ENCODE results near the gene PGLYRP2. TPM values are rescaled to one million over a fixed set of nuclear protein-coding genes. Genes with fewer than 3 reads are reported as not detected.
"Not testable (repeated sequence)": the region's sequence is repeated elsewhere in the genome, so short reads cannot be mapped to it uniquely, and the experiment has no call there.

Gene PGLYRP2
- total and polyA plus RNA-seq, 2 donors (not counting 1 experiment from before 2014, with no cell fraction given): not detected

GRCh38 chr19:15476325-15476724, 3.0 kb downstream of the PGLYRP2 start:
- no peaks in the 10 kb centered on the region for H3K9me3 ChIP-seq (ENCODE audit: control insufficient read depth, insufficient read depth, low read depth, low read length)
- no peak overlapping the region for H3K9ac ChIP-seq (ENCODE audit: insufficient read depth, low read length)
- no peak for DNase-seq (ENCODE audit: low read depth in 2 of 2)
- no peaks in the 10 kb centered on the region for H3K36me3 ChIP-seq (ENCODE audit: control insufficient read depth, insufficient read depth, low read length)
- no peaks in the 10 kb centered on the region for H3K79me2 ChIP-seq (ENCODE audit: control insufficient read depth, insufficient read depth, low read length)
- H2AFZ ChIP-seq (ENCODE audit: low read length): no peak overlapping the region
- no peak overlapping the region for H3K27ac ChIP-seq (ENCODE audit: insufficient read depth, low read length)
- no peak overlapping the region for H3K4me2 ChIP-seq (ENCODE audit: extremely low read depth, insufficient read depth, low read length)
- no peaks in the 10 kb centered on the region for H3K4me1 ChIP-seq (ENCODE audit: control insufficient read depth, extremely low read depth, insufficient read depth, low read length)
- no peak for TF ChIP-seq CTCF (conservative IDR thresholded peaks at IDR 0.05 in 1 of 2, IDR thresholded peaks at IDR 0.05 in 1 of 2; ENCODE audit: low read depth in 1 of 2, low read length in 2 of 2)
- no peak for TF ChIP-seq EZH2 (IDR thresholded peaks at IDR 0.05; ENCODE audit: low read length, missing control alignments)
- H4K20me1 ChIP-seq (ENCODE audit: control insufficient read depth, extremely low read depth, insufficient read depth, low read length): no peaks in the 10 kb centered on the region
- no peak overlapping the region for H3K4me3 ChIP-seq (replicated peaks in 1 of 4; ENCODE audit: control extremely low read depth in 1 of 4, insufficient read depth in 1 of 4, low read depth in 3 of 4, low read length in 4 of 4)
- H3K27me3 ChIP-seq (ENCODE audit: control insufficient read depth, insufficient read depth, low read length): no peaks in the 10 kb centered on the region

GRCh38 chr19:15475611-15476010, 3.7 kb downstream of the PGLYRP2 start:
- Histone ChIP-seq H2AFZ (ENCODE audit: low read length) (no peak overlapping the region), H3K27me3 (ENCODE audit: control insufficient read depth, insufficient read depth, low read length) (no peaks in the 10 kb centered on the region)
- TF ChIP-seq EZH2 (IDR thresholded peaks at IDR 0.05; ENCODE audit: low read length, missing control alignments): no peak
- TF ChIP-seq CTCF (conservative IDR thresholded peaks at IDR 0.05 in 1 of 2, IDR thresholded peaks at IDR 0.05 in 1 of 2; ENCODE audit: low read depth in 1 of 2, low read length in 2 of 2): no peak

GRCh38 chr19:15475169-15475568, 4.1 kb downstream of the PGLYRP2 start:
- Histone ChIP-seq H3K27me3 (ENCODE audit: control insufficient read depth, insufficient read depth, low read length) (no peaks in the 10 kb centered on the region), H3K4me1 (ENCODE audit: control insufficient read depth, extremely low read depth, insufficient read depth, low read length) (no peaks in the 10 kb centered on the region), H3K9me3 (ENCODE audit: control insufficient read depth, insufficient read depth, low read depth, low read length) (no peaks in the 10 kb centered on the region), H3K79me2 (ENCODE audit: control insufficient read depth, insufficient read depth, low read length) (no peaks in the 10 kb centered on the region), H2AFZ (ENCODE audit: low read length) (no peak overlapping the region), H3K4me3 (replicated peaks in 1 of 4; ENCODE audit: control extremely low read depth in 1 of 4, insufficient read depth in 1 of 4, low read depth in 3 of 4, low read length in 4 of 4) (no peak overlapping the region), H3K36me3 (ENCODE audit: control insufficient read depth, insufficient read depth, low read length) (no peaks in the 10 kb centered on the region), H4K20me1 (ENCODE audit: control insufficient read depth, extremely low read depth, insufficient read depth, low read length) (no peaks in the 10 kb centered on the region), H3K9ac (ENCODE audit: insufficient read depth, low read length) (no peak overlapping the region), H3K27ac (ENCODE audit: insufficient read depth, low read length) (no peak overlapping the region), H3K4me2 (ENCODE audit: extremely low read depth, insufficient read depth, low read length) (no peak overlapping the region)
- TF ChIP-seq CTCF (conservative IDR thresholded peaks at IDR 0.05 in 1 of 2, IDR thresholded peaks at IDR 0.05 in 1 of 2; ENCODE audit: low read depth in 1 of 2, low read length in 2 of 2) (no peak), EZH2 (IDR thresholded peaks at IDR 0.05; ENCODE audit: low read length, missing control alignments) (no peak)
- no peak for DNase-seq (ENCODE audit: low read depth in 2 of 2)

More at GRCh38 chr19:15475611-15476010, 3.7 kb downstream of the PGLYRP2 start:
- no peak overlapping the region for H3K9ac ChIP-seq (ENCODE audit: insufficient read depth, low read length)
- no peaks in the 10 kb centered on the region for H3K36me3 ChIP-seq (ENCODE audit: control insufficient read depth, insufficient read depth, low read length)
- no peaks in the 10 kb centered on the region for H3K9me3 ChIP-seq (ENCODE audit: control insufficient read depth, insufficient read depth, low read depth, low read length)
- H3K4me1 ChIP-seq (ENCODE audit: control insufficient read depth, extremely low read depth, insufficient read depth, low read length): no peaks in the 10 kb centered on the region
- H4K20me1 ChIP-seq (ENCODE audit: control insufficient read depth, extremely low read depth, insufficient read depth, low read length): no peaks in the 10 kb centered on the region
- H3K79me2 ChIP-seq (ENCODE audit: control insufficient read depth, insufficient read depth, low read length): no peaks in the 10 kb centered on the region
- DNase-seq (ENCODE audit: low read depth in 2 of 2): no peak
- H3K4me2 ChIP-seq (ENCODE audit: extremely low read depth, insufficient read depth, low read length): no peak overlapping the region
- no peak overlapping the region for H3K27ac ChIP-seq (ENCODE audit: insufficient read depth, low read length)
- H3K4me3 ChIP-seq (replicated peaks in 1 of 4; ENCODE audit: control extremely low read depth in 1 of 4, insufficient read depth in 1 of 4, low read depth in 3 of 4, low read length in 4 of 4): no peak overlapping the region

- H3K4me1 ChIP-seq (ENCODE audit: control insufficient read depth, extremely low read depth, insufficient read depth, low read length); H3K79me2 ChIP-seq (ENCODE audit: control insufficient read depth, insufficient read depth, low read length); H3K36me3 ChIP-seq (ENCODE audit: control insufficient read depth, insufficient read depth, low read length); H4K20me1 ChIP-seq (ENCODE audit: control insufficient read depth, extremely low read depth, insufficient read depth, low read length); DNase-seq (ENCODE audit: low read depth in 2 of 2); H3K4me2 ChIP-seq (ENCODE audit: extremely low read depth, insufficient read depth, low read length); H3K4me3 ChIP-seq (replicated peaks in 1 of 4; ENCODE audit: control extremely low read depth in 1 of 4, insufficient read depth in 1 of 4, low read depth in 3 of 4, low read length in 4 of 4); H3K27me3 ChIP-seq (ENCODE audit: control insufficient read depth, insufficient read depth, low read length); H2AFZ ChIP-seq (ENCODE audit: low read length); H3K9ac ChIP-seq (ENCODE audit: insufficient read depth, low read length); H3K27ac ChIP-seq (ENCODE audit: insufficient read depth, low read length); H3K9me3 ChIP-seq (ENCODE audit: control insufficient read depth, insufficient read depth, low read depth, low read length): not testable (repeated sequence)
Measured at GRCh38 chr19:15473821-15474220, 5.5 kb downstream of the PGLYRP2 start.

Measured in fibroblast of lung (primary cell).